GM06990 (cell line): ENCODE data around the gene NOXO1.

Experiments
- DNase-seq: peaks from one replicate; pipeline ENCODE4 v3.0.0-alpha.2; 2011; ENCODE audit not compliant: insufficient read length; ENCODE audit errors: extremely low read depth
- H3K27me3 ChIP-seq: replicated peaks from 2 replicates; pipeline ENCODE4 v1.6.0; 2011; ENCODE audit warnings: low read length; ENCODE audit not compliant: control insufficient read depth, insufficient read depth
- H3K36me3 ChIP-seq: 2 replicates; pipeline ENCODE4 v1.5.1; 2011; ENCODE audit warnings: low read length; ENCODE audit not compliant: control insufficient read depth, insufficient read depth
- H3K4me3 ChIP-seq: replicated peaks from 2 replicates; pipeline ENCODE4 v1.5.1; 2011; ENCODE audit warnings: low read depth, mild to moderate bottlenecking, control low read depth, low read length
- TF ChIP-seq, protein P1 (sequence below): IDR thresholded peaks from 2 replicates; pipeline ENCODE4 v1.5.1; 2011; ENCODE audit warnings: low read length, control low read depth, mild to moderate bottlenecking, inconsistent platforms; ENCODE audit not compliant: insufficient read depth, poor library complexity, severe bottlenecking

Gene NOXO1

DNA sequence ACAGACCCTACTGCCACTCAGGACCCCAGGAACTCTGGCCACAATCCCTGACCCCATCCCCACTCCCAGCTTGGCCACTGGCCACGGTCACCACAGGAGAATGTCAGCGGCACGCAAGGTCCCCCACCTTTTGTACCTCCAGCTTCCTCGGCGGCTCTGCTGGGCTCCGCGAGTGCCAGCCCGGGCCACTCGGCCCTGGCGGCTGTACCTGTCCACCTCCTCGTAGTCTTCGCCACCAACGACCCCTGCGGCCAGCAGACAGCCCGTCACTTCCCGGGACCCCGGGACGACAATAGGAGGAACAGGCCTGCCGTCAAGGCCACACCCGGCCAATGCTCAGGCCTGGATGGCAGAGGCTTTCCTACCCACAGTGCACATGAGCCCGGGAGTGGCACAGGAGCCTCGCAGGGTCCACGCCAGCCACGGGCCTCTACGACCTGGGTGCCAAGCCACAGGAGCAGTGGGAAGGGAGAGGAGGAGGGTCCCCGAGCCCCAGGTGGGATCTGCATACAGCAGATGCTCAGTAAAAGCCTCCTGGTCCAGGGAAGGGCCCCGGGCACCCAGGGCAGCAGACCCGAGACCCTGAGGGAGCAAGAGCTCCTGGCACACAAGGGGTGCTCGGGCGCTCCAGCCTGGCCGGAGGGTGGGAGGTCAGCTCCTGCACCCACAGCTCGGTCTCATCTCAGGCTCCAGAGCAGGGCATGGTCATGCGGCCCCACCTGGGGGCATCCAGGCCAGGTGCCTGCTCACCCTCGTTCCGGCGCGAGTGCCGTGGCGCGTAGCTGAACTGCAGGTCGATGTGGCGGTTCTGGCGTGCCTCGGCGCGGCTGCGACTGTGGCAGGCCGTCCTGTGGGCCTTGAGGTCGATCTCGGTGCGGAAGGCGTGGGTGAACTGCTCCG lies 20.4 kb upstream of the NOXO1 start:
- Histone ChIP-seq H3K36me3 (peaks cover 53% of the 10 kb centered on the region), H3K4me3 (no peak overlapping the region), H3K27me3 (no peaks in the 10 kb centered on the region)
- no peak for DNase-seq
- TF ChIP-seq, protein P1, sequence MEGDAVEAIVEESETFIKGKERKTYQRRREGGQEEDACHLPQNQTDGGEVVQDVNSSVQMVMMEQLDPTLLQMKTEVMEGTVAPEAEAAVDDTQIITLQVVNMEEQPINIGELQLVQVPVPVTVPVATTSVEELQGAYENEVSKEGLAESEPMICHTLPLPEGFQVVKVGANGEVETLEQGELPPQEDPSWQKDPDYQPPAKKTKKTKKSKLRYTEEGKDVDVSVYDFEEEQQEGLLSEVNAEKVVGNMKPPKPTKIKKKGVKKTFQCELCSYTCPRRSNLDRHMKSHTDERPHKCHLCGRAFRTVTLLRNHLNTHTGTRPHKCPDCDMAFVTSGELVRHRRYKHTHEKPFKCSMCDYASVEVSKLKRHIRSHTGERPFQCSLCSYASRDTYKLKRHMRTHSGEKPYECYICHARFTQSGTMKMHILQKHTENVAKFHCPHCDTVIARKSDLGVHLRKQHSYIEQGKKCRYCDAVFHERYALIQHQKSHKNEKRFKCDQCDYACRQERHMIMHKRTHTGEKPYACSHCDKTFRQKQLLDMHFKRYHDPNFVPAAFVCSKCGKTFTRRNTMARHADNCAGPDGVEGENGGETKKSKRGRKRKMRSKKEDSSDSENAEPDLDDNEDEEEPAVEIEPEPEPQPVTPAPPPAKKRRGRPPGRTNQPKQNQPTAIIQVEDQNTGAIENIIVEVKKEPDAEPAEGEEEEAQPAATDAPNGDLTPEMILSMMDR: no peak

- DNase-seq: no peak
- TF ChIP-seq, protein P1: no peak
- Histone ChIP-seq H3K4me3 (no peak overlapping the region), H3K27me3 (no peaks in the 10 kb centered on the region), H3K36me3 (peaks cover 50% of the 10 kb centered on the region)
These were observed 19.8 kb upstream of the NOXO1 start for GRCh38 chr16:2001035-2001434.

- Histone ChIP-seq H3K36me3 (peaks cover 48% of the 10 kb centered on the region), H3K4me3 (no peak overlapping the region), H3K27me3 (no peaks in the 10 kb centered on the region)
- TF ChIP-seq, protein P1: no peak
- DNase-seq: no peak
These were observed 18.7 kb upstream of the NOXO1 start for GRCh38 chr16:1999866-2000514.

- peak; percentile 13 for DNase-seq
- TF ChIP-seq, protein P1: no peak
- Histone ChIP-seq H3K36me3 (peaks cover 48% of the 10 kb centered on the region), H3K27me3 (no peaks in the 10 kb centered on the region), H3K4me3 (no peak overlapping the region)
These were observed 17.9 kb upstream of the NOXO1 start for GRCh38 chr16:1998852-1999801.

DNA sequence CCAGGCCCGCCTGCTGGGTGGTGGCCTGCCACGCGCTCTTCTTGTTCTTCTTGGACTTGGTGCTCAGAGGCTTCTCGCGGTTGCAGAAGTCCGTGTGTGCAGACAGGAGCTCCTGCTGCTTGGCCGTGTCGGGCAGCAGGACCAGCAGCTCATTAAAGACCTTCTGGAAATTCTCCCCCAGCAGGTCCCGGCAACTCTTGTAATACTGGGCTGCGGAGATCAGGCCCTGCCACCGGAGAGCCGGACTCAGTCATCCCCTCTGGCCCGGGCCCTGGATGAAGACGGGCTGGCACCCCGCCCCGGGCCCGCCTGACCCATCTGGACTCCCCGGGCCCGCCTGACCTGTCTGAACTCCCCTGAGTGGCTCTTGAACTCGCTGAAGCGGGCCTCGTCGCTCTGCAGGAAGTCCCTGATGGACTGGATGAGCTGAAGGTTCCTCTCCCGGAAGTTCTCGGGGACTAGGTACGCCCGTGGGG lies 17.1 kb upstream of the NOXO1 start:
- Histone ChIP-seq H3K4me3 (no peak overlapping the region), H3K36me3 (peaks cover 45% of the 10 kb centered on the region), H3K27me3 (no peaks in the 10 kb centered on the region)
- TF ChIP-seq, protein P1: no peak
- DNase-seq: no peak
